Measurements from ENCODE around the gene AARS2. TPM values are rescaled to one million over a fixed set of nuclear protein-coding genes. Genes with fewer than 3 reads are reported as not detected.
"Not testable (repeated sequence)": the region's sequence is repeated elsewhere in the genome, so short reads cannot be mapped to it uniquely, and the experiment has no call there.

Gene AARS2
- total RNA-seq, 2 donors from 2014 or later: 9.6 to 17.8 TPM

GRCh38 chr6:44315516-44315915, 2.4 kb upstream of the AARS2 start:
- ATAC-seq: no peak
- no peak for DNase-seq
- H3K4me1 ChIP-seq: peaks cover 10% of the 10 kb centered on the region
- no peaks in the 10 kb centered on the region for H3K9me3 ChIP-seq
- H3K4me3 ChIP-seq: no peak overlapping the region
- H3K27me3 ChIP-seq: no peaks in the 10 kb centered on the region
- TF ChIP-seq, protein P1, sequence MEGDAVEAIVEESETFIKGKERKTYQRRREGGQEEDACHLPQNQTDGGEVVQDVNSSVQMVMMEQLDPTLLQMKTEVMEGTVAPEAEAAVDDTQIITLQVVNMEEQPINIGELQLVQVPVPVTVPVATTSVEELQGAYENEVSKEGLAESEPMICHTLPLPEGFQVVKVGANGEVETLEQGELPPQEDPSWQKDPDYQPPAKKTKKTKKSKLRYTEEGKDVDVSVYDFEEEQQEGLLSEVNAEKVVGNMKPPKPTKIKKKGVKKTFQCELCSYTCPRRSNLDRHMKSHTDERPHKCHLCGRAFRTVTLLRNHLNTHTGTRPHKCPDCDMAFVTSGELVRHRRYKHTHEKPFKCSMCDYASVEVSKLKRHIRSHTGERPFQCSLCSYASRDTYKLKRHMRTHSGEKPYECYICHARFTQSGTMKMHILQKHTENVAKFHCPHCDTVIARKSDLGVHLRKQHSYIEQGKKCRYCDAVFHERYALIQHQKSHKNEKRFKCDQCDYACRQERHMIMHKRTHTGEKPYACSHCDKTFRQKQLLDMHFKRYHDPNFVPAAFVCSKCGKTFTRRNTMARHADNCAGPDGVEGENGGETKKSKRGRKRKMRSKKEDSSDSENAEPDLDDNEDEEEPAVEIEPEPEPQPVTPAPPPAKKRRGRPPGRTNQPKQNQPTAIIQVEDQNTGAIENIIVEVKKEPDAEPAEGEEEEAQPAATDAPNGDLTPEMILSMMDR (IDR thresholded peaks at IDR 0.05): no peak
- TF ChIP-seq POLR2A (IDR thresholded peaks at IDR 0.05): no peak
- peaks cover 0 to 4% of the 10 kb centered on the region in 2 donors for H3K36me3 ChIP-seq (replicated peaks in 1 of 2; ENCODE audit: insufficient read depth in 1 of 2, low read depth in 2 of 2)
- 51 to 66% methylated on average over 3 of the region's 3 CpGs for WGBS, 2 donors
- no peak overlapping the region for H3K27ac ChIP-seq
- intact Hi-C loops (cut with DNase I): no loop called here

DNA sequence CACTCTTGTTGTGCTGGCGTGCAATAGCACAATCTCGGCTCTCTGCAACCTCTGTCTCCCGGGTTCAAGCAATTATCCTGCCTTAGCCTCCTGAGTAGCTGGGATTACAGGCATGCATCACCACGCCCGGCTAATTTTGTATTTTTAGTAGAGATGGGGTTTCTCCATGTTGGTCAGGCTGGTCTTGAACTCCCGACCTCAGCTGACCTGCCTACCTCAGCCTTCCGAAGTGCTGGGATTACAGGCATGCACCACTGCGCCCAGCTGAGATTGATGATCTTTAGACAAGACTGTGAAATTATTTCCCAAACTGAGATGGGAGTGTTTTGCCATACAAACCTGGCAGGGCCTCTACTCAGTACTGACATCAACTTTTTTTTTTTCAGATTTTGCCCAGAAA, 1.5 kb upstream of the AARS2 start:
- H3K9me3 ChIP-seq; ATAC-seq; DNase-seq; H3K27ac ChIP-seq; H3K4me3 ChIP-seq; intact Hi-C loops (cut with DNase I); H3K27me3 ChIP-seq: not testable (repeated sequence)
- Histone ChIP-seq H3K4me1 (peaks cover 10% of the 10 kb centered on the region), H3K36me3 (replicated peaks in 1 of 2; ENCODE audit: insufficient read depth in 1 of 2, low read depth in 2 of 2) (peaks cover 7 to 12% of the 10 kb centered on the region in 2 donors)
- 77 to 82% methylated on average over 8 of the region's 8 CpGs for WGBS, 2 donors

DNA sequence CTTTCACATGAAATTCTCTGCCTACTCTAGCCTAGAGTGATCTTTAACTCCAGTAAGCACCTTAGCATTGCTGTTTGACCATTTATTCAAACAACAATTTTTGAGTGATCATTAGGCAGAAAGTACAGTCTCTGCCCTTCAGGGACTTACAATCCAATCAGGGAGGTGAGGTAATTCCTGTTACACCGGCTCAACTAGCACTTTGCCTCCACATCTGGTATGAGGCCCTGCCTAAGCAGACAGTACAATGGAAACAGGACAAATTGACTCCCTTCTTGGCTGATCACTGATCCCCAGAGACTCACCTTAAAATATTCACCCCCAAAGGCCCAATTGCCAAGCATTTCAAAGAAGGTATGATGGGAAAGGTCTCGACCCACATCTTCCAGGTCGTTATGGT, 1.4 kb downstream of the AARS2 start:
- Histone ChIP-seq H3K9me3 (no peaks in the 10 kb centered on the region), H3K4me3 (no peak overlapping the region), H3K36me3 (replicated peaks in 1 of 2; ENCODE audit: insufficient read depth in 1 of 2, low read depth in 2 of 2) (peaks cover 11 to 22% of the 10 kb centered on the region in 2 donors), H3K27me3 (no peaks in the 10 kb centered on the region), H3K4me1 (peaks cover 10% of the 10 kb centered on the region), H3K27ac (no peak overlapping the region)
- 72 to 78% methylated on average over 3 of the region's 3 CpGs for WGBS, 2 donors
- ATAC-seq: no peak
- no peak for DNase-seq
- TF ChIP-seq POLR2A (IDR thresholded peaks at IDR 0.05): no peak
- TF ChIP-seq, protein P1 (IDR thresholded peaks at IDR 0.05): no peak
- intact Hi-C loops (cut with DNase I): no loop called here

GRCh38 chr6:44311304-44311703, 1.8 kb downstream of the AARS2 start:
- DNase-seq (no peak), ATAC-seq (no peak)
- peaks cover 11 to 22% of the 10 kb centered on the region in 2 donors for H3K36me3 ChIP-seq (replicated peaks in 1 of 2; ENCODE audit: insufficient read depth in 1 of 2, low read depth in 2 of 2)
- peaks cover 10% of the 10 kb centered on the region for H3K4me1 ChIP-seq
- H3K4me3 ChIP-seq: no peak overlapping the region
- H3K9me3 ChIP-seq: no peaks in the 10 kb centered on the region
- no peak overlapping the region for H3K27ac ChIP-seq
- H3K27me3 ChIP-seq: no peaks in the 10 kb centered on the region
- TF ChIP-seq, protein P1 (IDR thresholded peaks at IDR 0.05): no peak
- no peak for TF ChIP-seq POLR2A (IDR thresholded peaks at IDR 0.05)
- 76 to 84% methylated on average over 2 of the region's 2 CpGs for WGBS, 2 donors
- intact Hi-C loops (cut with DNase I): no loop called here

DNA sequence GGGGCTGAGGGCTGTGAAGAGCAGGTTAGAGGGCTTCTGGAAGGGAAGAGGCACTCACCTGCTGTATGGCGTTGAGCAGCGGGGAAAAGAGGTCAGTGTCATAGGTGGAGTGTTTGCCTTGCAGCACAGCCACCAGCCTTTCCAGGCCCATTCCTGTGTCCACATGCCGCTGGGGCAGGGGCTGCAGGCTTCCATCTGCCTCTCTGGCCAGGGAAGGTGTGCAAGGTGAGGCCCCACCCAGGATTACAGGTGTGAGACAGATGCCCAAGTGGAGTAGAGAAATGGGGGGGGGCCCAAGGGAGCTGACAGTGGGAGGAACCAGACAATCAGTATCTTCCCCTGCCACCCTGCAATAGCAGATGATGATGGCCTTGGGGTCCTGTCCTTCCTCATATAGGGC, 2.9 kb downstream of the AARS2 start:
- TF ChIP-seq POLR2A (IDR thresholded peaks at IDR 0.05): no peak
- TF ChIP-seq, protein P1 (IDR thresholded peaks at IDR 0.05): no peak
- Histone ChIP-seq H3K4me3 (no peak overlapping the region), H3K4me1 (peaks cover 10% of the 10 kb centered on the region), H3K27ac (no peak overlapping the region), H3K27me3 (no peaks in the 10 kb centered on the region), H3K9me3 (no peaks in the 10 kb centered on the region), H3K36me3 (replicated peaks in 1 of 2; ENCODE audit: insufficient read depth in 1 of 2, low read depth in 2 of 2) (peaks cover 13 to 22% of the 10 kb centered on the region in 2 donors)
- ATAC-seq (no peak), DNase-seq (no peak)
- intact Hi-C loops (cut with DNase I): no loop called here
- 96 to 97% methylated on average over 3 of the region's 3 CpGs for WGBS, 2 donors

Data from body of pancreas (tissue), 4 donors.